ENCODE results near the gene DST.

DST gene

DNA sequence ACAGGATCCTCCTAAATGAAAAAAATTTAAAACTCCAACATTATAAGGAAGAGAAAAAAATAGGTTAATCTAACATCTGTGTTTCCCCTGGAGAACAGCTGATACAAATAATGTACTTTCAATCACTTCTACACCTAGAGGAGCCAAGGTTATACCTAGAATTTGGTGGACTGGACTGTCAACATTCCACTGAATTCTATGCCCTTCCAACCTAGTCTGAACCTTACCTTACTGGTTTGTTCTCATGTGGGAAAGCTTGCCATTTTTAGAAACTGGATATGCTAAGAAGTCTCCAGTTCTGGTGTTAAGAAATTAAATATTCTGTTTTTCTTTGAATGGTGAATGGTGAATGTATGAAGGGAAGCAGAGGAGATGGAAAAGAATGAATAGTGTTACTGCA lies 162.4 kb downstream of the DST start:
- no peak for TF ChIP-seq ZNF274 (IDR thresholded peaks at IDR 0.05; ENCODE audit: low read depth, low read length)
- H3K4me3 ChIP-seq (ENCODE audit: low read length) = no peak overlapping the region

DNA sequence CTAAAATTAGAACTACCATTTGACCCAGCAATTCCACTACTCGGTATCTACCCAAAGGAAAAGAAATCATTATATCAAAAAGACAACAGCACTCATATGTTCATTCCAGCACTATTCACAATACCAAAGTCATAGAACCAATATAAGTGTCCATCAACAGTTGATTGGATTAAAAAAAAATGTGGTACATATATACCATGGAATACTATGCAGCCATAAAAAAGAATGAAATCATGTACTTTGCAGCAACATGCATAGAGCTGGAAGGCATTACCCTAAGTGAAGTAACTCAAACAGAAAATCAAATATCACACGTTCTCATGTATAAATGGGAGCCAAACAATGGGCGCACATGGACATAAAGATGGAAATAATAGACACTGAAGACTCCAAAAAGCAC lies 163.3 kb downstream of the DST start:
- no peak for TF ChIP-seq ZNF274 (IDR thresholded peaks at IDR 0.05; ENCODE audit: low read depth, low read length)

DNA sequence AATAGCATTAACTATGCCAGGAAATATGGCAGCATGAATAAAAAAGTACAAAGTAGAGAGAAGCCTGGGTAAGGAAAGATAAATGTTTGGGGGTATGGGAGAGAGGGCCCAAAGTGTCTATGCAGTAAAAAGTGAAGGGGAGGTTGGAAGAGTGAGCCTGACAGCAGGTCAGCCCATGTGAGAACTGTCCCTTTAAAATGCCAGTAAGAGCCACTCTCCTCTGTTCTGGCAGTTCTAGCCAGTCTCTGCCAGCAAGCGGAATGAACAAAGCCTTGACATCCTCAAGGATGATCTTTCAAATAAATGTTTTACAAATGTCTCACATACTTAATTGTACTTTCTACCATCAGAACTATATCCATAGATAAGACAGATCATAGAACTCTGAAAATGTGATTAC lies 164.5 kb downstream of the DST start:
- TF ChIP-seq ZNF274 (IDR thresholded peaks at IDR 0.05; ENCODE audit: low read depth, low read length) = no peak
- no peak overlapping the region for H3K4me3 ChIP-seq (ENCODE audit: low read length)

More for the DNA sequence above, 163.3 kb downstream of the DST start:
- no peak overlapping the region for H3K4me3 ChIP-seq (ENCODE audit: low read length)

DNA sequence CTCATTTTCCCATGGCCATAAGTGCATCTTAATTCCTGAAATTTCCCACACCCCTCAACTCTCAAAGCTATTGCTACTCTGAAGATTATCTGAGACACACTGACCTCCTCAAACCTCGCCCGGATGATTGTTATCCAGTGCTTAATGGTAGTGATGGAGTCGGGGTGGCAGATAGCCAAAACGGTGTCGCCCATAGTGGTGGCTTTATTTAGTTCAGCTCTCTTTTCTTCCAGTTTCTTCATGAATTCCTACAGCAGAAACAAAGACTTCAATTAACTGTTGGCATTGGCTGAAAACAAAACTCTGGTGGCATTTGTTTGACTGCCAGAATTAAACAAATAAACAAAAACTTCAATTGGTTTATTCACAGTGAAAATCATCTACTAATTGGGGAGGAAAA lies 165.4 kb downstream of the DST start:
- no peak overlapping the region for H3K4me3 ChIP-seq (ENCODE audit: low read length)
- no peak for TF ChIP-seq ZNF274 (IDR thresholded peaks at IDR 0.05; ENCODE audit: low read depth, low read length)

DNA sequence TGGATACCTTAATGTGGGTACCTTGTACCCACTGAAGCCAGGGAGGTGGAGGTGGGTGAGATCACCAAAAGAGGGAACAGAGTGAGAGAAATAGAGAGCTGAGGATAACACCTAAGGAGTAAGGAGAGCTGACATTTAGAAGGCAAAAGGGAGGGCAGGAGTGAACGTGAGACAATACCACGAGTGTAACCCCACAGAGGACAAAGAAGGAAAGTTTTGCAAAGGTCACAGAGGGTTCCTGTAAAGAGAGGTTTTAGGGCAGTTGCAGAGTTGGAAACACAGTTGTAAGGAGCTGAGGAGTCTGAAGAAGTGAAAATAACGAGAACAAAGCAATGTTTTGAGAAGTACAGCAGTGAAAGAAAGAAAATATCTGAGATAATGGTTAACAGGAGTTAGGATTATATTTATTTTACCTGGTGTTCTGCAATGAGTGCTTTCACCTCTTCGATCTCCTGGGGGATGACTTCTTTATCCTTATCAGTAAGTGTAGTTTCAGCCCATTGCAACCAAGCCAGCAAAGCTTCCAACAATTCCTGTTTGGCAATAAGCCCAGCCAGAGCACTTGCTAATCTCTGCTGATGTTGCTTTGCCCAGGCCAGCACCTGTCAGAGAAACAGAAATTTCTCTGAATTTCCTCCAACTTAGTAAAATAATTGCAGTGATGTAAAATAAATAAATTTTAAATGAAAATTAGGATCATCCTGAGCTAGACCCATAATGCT lies 166.8 kb downstream of the DST start:
- no peak for TF ChIP-seq ZNF274 (IDR thresholded peaks at IDR 0.05; ENCODE audit: low read depth, low read length)
- H3K4me3 ChIP-seq (ENCODE audit: low read length) = no peak overlapping the region

DNA sequence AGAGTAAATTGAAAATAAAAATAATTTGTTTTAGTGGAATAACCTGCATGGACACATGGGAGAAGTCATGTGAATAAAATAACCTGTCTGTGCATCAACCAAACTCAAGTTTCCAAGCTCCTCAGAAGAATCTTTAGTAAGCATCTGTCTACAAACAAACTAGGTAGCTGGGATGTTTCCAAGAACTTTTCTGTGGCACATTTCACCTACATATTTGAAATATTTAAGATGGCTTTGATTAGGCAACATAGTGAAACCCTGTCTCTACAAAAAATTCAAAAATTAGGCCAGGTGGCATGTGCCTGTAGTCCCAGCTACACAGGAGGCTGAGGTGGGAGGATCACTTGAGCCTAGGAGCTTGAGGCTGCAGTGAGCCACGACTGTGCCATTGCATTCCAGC lies 168.2 kb downstream of the DST start:
- TF ChIP-seq ZNF274 (IDR thresholded peaks at IDR 0.05; ENCODE audit: low read depth, low read length) = no peak
- H3K4me3 ChIP-seq (ENCODE audit: low read length) = no peak overlapping the region

DNA sequence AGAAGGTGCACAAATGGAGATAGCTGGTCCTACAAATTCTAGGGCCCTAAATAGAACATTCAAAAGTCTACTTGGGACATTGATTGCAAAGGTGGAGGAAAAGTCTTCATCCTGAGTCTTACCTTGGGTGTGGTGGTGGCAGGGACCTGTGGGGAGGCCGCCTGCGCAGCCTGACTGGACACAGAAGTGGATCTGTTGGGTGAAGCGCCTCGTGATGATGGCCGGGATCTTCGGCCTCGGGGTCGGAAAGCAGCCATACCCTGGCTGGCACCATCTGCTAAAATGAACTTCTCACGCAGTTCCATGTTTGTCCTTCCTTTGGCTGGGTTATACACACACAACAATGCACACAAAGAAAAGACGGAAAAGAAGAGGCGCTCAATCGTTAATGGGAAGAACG lies 179.2 kb downstream of the DST start:
- TF ChIP-seq ZNF274 (IDR thresholded peaks at IDR 0.05; ENCODE audit: low read depth, low read length) = no peak
- H3K4me3 ChIP-seq (ENCODE audit: low read length) = no peak overlapping the region

DNA sequence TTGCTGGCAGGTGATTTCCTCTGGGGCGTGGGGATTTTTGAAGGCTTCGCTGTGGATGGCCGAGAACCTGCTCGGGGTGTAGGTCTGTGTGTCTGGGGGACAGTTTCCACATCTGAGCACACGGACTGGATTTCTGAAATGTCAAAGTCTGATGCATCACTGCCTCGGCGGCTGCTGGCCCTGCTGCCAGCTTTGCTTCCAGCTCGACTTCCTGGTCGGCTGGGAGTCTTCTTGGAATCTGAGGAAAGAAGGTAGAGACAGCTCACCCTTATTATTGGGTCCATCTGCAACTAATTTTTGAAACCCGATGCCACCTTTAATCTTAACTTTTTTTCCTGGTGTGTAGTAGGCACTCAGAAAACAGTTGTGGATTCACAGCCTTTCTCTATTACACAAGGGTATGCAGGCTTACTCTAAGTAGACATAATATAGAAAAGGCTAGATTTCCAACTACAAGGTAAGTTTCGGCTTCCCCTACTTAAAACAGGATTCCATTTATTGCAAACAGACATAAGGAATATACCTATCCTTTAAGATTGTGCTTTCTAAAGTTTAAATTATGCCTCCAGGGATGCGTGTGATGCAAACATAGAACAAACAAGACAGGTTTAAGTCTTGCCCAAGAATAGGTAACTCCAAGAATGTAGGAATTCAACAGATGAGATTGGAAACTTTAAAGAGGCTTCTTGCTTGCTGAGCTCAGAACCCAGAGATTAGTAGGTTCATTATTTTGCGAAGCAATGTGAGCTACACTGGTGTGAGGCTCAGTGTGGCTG lies 183.5 kb downstream of the DST start:
- H3K4me3 ChIP-seq (ENCODE audit: low read length) = no peak overlapping the region
- TF ChIP-seq ZNF274 (IDR thresholded peaks at IDR 0.05; ENCODE audit: low read depth, low read length) = no peak

DNA sequence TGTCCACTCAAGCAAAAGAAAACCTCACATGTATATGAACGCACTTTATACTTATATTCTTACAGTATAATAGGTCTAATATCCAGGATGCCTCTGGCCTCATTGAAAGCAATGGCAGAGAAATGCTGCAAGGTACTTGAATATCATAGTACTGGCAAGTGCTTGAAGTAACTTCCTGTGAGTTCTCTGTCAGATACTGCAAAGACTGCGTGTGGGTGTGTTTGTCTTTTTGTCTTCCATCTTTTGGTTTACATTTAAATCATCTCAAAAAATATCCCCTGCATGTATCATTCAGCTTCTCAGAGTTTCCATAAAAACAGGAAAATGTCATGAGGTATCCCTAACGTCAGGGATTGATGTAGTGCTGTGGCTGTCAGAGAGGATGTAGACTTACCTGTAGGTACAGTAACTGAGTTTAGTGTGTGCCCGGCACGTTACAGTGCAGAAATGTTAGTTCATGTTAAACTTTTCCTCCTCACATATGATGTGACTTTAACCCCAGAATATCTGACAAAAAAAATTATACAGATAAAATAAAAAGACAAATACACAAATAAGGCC lies 184.3 kb downstream of the DST start:
- TF ChIP-seq ZNF274 (IDR thresholded peaks at IDR 0.05; ENCODE audit: low read depth, low read length) = no peak
- no peak overlapping the region for H3K4me3 ChIP-seq (ENCODE audit: low read length)

DNA sequence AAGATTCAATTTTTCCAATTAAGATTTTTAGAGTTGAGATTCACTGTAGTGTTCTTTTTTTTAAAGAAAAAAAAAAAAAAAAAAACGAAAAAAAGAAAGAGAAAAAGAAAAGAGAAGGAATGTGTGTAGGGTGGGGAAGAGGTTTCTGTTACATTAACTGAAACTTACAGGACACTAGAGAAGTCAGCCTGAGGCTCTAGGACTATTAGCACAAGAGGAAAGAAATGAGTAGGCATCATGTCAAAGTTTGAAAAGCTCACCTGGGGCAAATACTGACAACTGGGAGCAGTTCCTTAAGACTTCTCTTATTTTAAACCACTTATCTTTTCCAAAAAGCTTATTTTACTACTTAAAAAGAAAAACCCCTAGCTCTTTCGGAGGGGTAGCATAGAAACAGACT lies 185.9 kb downstream of the DST start:
- TF ChIP-seq ZNF274 (IDR thresholded peaks at IDR 0.05; ENCODE audit: low read depth, low read length) = no peak

DNA sequence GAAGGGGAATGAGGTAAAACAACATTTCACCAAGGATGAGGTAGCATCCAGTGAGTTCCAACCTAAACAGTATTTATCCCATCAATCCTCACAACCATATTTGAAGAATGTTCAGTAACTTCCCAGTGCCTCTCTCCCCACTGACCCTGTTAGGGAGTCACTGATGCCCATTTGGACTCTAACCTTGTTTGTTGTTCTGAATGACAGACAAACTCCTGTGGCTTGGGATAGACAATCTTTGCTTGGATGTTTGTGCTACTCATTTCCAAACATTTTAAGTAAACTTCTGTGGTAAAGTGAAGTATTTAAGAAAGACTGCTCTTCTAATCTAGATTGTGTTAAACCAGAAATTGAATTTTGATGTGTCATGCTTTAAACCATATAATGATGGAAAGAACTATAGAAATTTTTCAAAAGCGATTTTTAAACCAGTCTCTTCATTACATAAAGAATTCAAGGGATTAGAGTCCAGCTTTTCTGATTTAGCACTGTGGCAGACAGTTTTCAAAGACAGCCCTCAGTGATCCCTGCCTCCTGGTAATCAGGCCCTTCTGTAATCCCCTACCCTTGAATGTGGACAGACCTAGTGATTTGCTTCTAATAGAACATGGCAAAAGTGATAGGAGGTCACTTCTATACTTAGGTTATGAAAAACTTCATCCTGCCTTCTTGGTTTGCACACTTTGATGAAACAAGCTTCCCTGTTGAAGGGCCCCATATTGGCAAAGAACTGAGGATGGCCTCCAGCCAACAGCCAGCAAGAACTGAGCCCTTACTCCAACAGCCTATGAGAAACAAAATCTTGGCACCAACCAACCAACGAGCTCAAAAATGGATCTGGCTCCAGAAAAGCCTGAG lies 191.6 kb downstream of the DST start:
- no peak overlapping the region for H3K4me3 ChIP-seq (ENCODE audit: low read length)
- no peak for TF ChIP-seq ZNF274 (IDR thresholded peaks at IDR 0.05; ENCODE audit: low read depth, low read length)

More for the DNA sequence above, 185.9 kb downstream of the DST start:
- no peak overlapping the region for H3K4me3 ChIP-seq (ENCODE audit: low read length)

DNA sequence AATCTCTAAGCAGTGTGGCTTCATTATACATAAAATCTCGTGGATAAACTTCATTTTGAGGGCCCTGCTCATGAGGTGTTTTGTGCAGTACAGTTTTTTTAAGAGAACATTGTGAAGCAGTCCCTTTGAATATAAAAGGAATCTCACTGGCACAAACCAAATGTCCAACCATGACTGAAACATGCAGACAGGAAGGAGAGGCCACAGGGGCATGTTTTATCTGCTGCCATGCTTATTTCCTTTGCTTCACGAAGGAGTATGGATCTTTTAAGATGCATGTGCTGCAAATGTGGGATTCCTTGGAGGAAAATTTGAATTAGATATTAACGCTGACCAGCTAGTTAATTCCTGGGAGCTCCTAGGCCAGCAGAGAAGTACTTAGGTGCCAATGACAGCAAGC lies 192.3 kb downstream of the DST start:
- H3K4me3 ChIP-seq (ENCODE audit: low read length) = no peak overlapping the region
- TF ChIP-seq ZNF274 (IDR thresholded peaks at IDR 0.05; ENCODE audit: low read depth, low read length) = no peak

DNA sequence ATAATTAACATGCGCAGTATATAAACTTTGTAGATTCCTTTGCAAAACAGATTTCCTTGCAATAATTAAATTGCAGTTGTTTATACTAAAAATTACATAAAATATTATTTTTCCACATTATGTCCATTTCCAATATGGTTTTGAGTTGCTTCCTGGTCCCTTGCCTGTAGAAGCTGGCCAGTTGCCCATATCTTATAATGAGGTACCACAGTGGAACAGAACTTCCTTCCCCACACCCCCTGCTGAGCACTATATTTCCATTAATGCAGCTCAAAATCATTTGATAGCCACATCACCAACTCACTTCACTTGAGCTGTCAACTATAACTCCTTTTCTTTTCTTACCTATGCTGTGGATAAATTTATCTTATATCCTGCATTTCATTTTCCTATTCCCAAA lies 194.6 kb downstream of the DST start:
- no peak for TF ChIP-seq ZNF274 (IDR thresholded peaks at IDR 0.05; ENCODE audit: low read depth, low read length)
- H3K4me3 ChIP-seq (ENCODE audit: low read length) = no peak overlapping the region

DNA sequence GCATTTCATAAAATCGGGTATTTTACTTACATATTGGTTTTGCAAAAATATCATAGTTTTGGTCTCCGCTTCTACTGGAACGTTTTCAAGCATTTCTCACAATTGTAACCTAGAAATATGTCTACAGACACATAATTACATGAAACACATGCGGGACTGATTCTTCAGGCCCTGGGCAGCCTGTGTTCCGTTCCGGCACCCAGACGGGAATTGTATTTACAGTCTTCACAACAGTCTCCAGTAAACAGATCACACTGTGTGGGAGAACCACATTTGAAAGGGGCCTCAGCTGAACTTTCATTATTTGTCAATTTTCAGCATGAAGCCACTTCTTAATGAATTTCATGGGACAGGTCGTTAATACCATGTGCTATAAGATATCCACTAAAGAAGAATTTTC lies 196.9 kb downstream of the DST start:
- no peak overlapping the region for H3K4me3 ChIP-seq (ENCODE audit: low read length)
- TF ChIP-seq ZNF274 (IDR thresholded peaks at IDR 0.05; ENCODE audit: low read depth, low read length) = no peak
